Ramos (cell line): ENCODE results near the gene HS3ST2.
"Not testable (repeated sequence)": the region's sequence is repeated elsewhere in the genome, so short reads cannot be mapped to it uniquely, and the experiment has no call there.

Source experiments
- in situ Hi-C: fragments of 300-500 bp; cut with MboI; formaldehyde crosslinking; loops from one replicate; pipeline ENCODE4 v1.14.3; 2022; ENCODE audit warnings: low sequenced_read_pairs; ENCODE audit not compliant: unreplicated experiment

The HS3ST2 gene

GRCh38 chr16:22810226-22810625 is 3.7 kb upstream of the HS3ST2 start:
- in situ Hi-C loops = no loop called here

DNA sequence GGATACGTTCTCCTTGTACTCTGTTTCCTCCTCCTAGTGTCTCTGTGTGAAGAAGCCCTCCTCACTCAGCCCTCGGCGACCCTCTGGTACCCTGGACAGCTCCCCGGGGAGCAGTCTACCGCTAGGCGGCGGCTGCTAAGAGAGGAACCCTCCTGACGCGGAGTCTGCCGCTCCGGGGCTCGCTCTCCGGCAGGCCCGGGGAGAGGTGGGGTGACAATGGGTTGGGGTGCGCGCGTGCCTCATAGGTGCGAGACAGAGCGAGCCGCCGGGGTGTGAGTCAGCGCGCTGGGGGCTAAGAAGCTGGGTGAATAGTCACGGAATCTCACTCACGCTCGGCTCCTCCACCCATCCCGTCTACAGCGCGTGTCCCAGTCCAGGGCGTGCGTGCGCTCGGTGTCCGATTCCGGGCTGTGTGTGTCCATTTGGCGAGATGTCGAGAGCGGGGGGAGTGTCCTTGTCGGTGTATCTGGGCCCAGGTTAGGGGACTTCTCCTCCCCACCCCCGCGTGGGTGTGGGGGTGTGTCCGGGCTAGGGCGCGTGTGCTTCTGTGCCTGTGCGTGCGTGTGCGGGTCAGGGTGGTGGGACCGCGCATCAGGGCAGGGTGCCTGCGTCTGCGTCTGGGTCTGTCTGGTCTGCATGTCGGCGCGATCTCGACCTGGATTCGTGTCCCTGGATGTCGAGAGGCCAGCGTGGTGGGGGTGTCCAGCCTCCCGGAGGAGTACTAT is 577 bp upstream of the HS3ST2 start:
- in situ Hi-C loops = no loop called here

GRCh38 chr16:22814711-22815105 is 746 bp downstream of the HS3ST2 start:
- in situ Hi-C loops = no loop called here

DNA sequence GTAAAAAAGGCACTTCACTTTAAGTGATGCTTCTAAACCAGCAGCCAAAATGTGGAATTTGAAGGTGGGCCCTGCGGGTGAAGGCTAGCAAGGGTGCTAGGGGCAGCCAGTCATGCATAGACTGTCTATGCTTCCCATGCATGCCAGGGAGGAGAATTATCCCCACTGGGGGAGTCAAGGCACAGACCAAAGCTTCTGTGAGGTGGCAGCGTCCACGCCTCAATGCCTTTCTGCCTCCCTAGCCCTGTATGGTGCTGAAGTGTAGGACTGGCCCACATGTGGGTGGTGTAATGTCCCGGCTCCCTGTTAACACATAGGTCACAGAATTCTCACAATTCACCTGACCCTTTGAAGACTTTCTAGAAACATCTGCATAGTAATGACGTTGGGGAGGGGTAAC is 1.9 kb downstream of the HS3ST2 start:
- in situ Hi-C loops = no loop called here

DNA sequence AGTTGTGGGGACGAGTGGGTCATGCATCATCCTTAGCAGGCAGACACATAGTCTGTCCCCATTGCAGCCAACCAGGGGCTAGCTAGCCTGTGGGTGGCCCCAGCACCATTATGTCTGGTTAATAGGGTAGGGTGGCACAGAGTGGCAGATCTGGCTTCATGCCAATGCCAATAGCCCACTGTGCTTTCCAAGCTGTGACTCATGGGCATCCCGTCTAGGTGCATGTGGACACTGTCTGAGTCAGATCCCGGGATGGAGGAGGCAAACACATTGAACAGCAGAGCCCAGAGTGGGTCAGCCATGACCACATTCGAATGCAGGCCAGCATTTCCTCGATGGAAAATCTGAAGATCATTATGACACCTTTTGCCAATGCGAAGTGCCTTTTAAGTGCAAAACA is 2.5 kb downstream of the HS3ST2 start:
- in situ Hi-C loops = no loop called here

DNA sequence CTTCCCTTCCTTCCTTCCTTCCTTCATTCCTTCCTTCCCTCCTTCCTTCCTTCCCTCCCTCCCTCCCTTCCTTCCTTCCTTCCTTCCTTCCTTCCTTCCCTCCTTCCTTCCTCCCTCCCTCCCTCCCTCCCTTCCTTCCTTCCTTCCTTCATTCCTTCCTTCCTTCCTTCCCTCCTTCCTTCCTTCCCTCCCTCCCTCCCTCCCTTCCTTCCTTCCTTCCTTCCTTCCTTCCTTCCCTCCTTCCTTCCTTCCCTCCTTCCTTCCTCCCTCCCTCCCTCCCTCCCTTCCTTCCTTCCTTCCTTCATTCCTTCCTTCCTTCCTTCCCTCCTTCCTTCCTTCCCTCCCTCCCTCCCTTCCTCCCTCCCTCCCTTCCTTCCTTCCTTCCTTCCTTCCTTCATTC is 4.8 kb downstream of the HS3ST2 start:
- in situ Hi-C loops = not testable (repeated sequence)

DNA sequence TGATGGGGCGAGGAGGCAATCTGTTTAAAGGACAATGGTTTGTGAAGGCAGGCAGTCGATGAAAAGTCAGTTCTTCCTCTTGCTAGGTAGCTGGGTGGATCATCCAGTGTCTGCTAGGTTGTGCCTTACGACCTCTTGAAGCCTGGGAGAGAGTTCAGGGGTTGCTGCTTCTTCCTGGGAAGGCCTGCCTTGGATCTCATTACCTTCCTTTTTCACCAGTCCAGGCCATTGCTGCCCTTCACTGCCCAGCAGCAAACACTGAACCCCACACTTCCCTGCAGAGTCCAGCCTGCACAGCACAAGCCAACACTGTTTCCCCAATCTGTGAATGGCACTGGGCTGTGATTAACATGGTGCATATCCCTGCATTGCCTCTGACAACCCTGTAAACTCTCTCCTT is 24.7 kb downstream of the HS3ST2 start:
- in situ Hi-C loops = no loop called here

DNA sequence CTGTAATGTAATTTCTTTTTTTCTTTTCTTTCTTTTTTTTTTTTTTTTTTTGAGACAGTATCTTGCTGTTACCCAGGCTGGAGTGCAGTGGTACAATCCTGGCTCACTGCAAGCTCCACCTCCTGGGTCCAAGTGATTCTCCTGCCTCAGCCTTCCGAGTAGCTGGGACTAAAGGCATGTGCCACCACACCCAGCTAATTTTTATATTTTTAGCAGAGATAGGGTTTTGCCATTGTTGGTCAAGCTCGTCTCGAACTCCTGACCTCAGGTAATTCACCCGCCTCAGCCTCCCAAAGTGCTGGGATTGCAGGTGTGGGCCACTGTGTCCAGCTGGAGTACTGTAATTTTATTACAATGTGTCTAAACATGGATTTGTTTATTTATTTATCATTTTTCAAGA is 28.1 kb downstream of the HS3ST2 start:
- in situ Hi-C loops = not testable (repeated sequence)

GRCh38 chr16:22843122-22843521 is 29.2 kb downstream of the HS3ST2 start:
- in situ Hi-C loops = no loop called here

DNA sequence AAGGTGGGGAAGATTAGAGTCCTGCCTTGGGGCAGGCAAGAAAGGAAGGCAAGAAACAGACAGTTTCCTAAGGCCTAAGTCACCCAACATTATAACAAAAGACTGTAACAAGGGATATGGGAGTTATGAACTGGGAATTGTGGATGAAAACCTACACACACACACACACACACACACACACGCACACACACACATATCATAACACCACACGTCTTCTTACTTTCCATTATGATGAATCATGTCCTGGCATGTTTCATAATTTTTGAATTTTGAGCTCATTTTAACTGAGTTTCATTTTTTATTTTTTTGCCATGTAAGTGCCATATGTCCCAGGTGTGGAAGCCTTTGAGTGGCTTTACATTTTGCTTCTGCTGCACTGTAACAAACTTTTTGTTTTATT is 29.9 kb downstream of the HS3ST2 start:
- in situ Hi-C loops = no loop called here

- in situ Hi-C loops = no loop called here
These were observed 30.5 kb downstream of the HS3ST2 start for GRCh38 chr16:22844416-22844815.

DNA sequence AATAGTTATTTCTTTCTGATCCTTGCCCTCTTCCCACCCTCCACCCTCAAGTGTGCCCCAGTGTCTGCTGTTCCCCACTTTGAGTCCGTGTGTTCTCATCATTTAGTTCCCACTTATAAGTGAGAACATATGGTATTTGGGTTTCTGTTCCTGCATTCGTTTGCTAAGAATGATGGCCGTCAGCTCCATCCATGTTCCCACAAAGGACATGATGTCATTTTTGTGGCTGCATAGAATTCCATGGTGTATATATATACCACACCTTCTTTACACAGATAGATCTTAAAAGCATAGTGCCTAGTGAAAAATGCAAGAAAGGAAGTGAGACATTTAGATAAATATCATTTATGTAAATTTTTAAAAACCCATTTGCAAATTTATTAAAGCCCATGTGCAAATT is 33.1 kb downstream of the HS3ST2 start:
- in situ Hi-C loops = no loop called here

GRCh38 chr16:22847690-22848089 is 33.7 kb downstream of the HS3ST2 start:
- in situ Hi-C loops = no loop called here

- in situ Hi-C loops = no loop called here
These were observed 34.5 kb downstream of the HS3ST2 start for GRCh38 chr16:22848451-22848850.

- in situ Hi-C loops = no loop called here
These were observed 35.6 kb downstream of the HS3ST2 start for GRCh38 chr16:22849517-22849916.

DNA sequence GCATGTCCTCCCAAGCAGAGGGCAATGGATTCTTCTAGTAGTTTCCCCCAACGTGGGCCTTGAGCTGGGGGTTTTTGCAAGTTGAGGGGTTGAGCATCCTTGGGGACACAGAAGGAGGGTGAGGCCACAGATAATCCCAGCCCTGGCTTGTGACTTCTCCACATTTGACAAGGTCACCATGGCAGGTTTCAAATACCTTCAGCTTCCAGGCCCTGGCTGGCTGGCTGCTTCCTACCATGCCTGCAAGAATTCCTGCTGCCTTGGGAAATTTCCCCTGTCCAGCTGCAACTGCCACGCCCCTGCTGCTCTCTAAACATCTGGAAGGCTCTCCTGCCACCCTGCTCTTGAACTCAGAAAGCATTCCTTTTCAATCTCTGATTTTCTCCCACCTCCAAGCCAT is 41.3 kb downstream of the HS3ST2 start:
- in situ Hi-C loops = no loop called here

- in situ Hi-C loops = no loop called here
These were observed 43.5 kb downstream of the HS3ST2 start for GRCh38 chr16:22857296-22858025.

DNA sequence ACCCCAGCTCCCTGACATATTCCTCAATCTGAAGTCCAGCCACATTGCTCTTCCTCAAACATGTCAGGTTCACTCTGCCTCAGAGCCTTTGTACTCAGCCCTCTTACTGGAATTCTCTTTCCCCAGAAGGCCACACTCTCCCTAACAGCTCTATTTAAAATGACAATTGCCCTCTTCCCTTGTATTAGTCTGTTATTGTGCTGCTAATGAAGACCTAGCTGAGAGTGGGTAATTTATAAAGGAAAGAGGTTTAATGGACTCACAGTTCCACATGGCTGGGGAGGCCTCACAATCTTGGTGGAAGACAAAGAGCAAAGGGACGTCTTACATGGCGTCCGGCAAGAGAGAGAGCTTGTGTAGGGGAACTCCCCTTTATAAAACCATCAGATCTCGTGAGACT is 46.0 kb downstream of the HS3ST2 start:
- in situ Hi-C loops = no loop called here

GRCh38 chr16:22861580-22861979 is 47.6 kb downstream of the HS3ST2 start:
- in situ Hi-C loops = no loop called here

DNA sequence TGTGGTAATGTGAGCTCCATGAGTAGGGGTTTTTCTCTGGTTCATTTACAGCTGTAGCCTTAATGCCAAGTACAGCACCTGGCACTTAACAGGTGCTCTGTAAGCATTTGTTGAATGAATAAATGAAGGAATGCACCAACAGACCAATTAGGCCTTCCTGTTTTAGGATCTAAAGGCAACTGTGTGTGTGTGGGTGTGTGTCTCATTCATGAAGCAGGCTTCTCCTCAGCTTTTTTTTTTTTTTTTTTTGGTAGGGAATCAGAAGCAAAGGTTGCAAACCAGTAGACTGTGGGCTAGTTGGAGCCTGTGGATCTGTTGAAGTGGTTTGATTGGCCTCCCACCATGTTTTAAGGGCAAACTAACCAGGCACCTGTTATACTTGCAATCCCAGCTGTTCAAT is 48.1 kb downstream of the HS3ST2 start:
- in situ Hi-C loops = no loop called here

GRCh38 chr16:22864375-22864774 is 50.4 kb downstream of the HS3ST2 start:
- in situ Hi-C loops = no loop called here
